ENCODE results near the gene EEF1B2.

EEF1B2 gene

DNA sequence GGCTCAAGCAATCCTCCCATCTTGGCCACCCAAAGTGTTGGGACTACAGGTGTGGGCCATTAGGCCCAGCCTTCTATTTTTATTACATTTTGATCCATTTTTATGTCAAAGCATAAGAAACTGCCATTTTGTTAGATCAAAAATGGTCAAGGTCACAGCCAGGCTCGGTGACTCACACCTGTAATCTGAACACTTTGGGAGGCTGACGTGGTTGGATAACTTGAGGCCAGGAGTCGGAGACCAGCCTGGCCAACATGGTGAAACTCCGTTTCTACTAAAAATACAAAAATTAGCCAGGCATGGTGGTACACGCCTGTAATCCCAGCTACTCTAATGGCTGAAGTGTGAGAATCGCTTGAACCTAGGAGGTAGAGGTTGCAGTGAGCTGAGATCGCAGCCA, 49.2 kb downstream of the EEF1B2 start:
- H3K27ac ChIP-seq: no peak overlapping the region
- no peak for TF ChIP-seq CTCF (conservative IDR thresholded peaks at IDR 0.05)

- H3K27ac ChIP-seq: no peak overlapping the region
Measured at GRCh38 chr2:206211657-206212255, 52.1 kb downstream of the EEF1B2 start.

More at GRCh38 chr2:206211657-206212255, 52.1 kb downstream of the EEF1B2 start:
- TF ChIP-seq CTCF (conservative IDR thresholded peaks at IDR 0.05) (no peak), ZFX (IDR thresholded peaks at IDR 0.05) (no peak)

All from C4-2B (cell line).